DOHH2 (cell line): Measurements from ENCODE around the gene CTSF.

ENCODE experiments used
- H3F3A ChIP-seq: fragments of 200-600 bp; sonication (generic), shearing (Covaris generic); 2 replicates; pipeline ENCODE4 v1.6.0; 2016; ENCODE audit warnings: antibody characterized with exemption, mild to moderate bottlenecking; ENCODE audit not compliant: control insufficient read depth, insufficient read depth
- H3K27ac ChIP-seq: fragments of 200-600 bp; sonication (generic); 2 replicates; pipeline ENCODE4 v1.5.1; 2014; ENCODE audit warnings: low read depth, mild to moderate bottlenecking, low read length, moderate library complexity
- H3K27me3 ChIP-seq: fragments of 200-600 bp; sonication (generic); 2 replicates; pipeline ENCODE4 v1.6.1; 2014; ENCODE audit warnings: mild to moderate bottlenecking, low read length, mixed read lengths; ENCODE audit not compliant: control insufficient read depth
- H3K36me3 ChIP-seq: fragments of 200-600 bp; sonication (generic); 2 replicates; pipeline ENCODE4 v1.6.1; 2014; ENCODE audit warnings: mild to moderate bottlenecking, low read length, moderate library complexity, mixed read lengths; ENCODE audit not compliant: control insufficient read depth
- H3K4me1 ChIP-seq: fragments of 200-600 bp; sonication (generic); 2 replicates; pipeline ENCODE4 v1.6.1; 2014; ENCODE audit warnings: mild to moderate bottlenecking, low read length, mixed read lengths; ENCODE audit not compliant: control insufficient read depth
- H3K4me2 ChIP-seq: fragments of 200-600 bp; sonication (generic); 2 replicates; pipeline ENCODE4 v1.6.0; 2014; ENCODE audit warnings: mild to moderate bottlenecking, low read length, moderate library complexity
- H3K4me3 ChIP-seq: fragments of 200-600 bp; sonication (generic); 2 replicates; pipeline ENCODE4 v1.5.1; 2014; ENCODE audit warnings: mild to moderate bottlenecking, low read length, mixed read lengths
- H3K79me2 ChIP-seq: fragments of 200-600 bp; sonication (generic); 2 replicates; pipeline ENCODE4 v1.6.1; 2014; ENCODE audit warnings: mild to moderate bottlenecking, low read length, mixed read lengths; ENCODE audit not compliant: control insufficient read depth
- H3K9me2 ChIP-seq: fragments of 200-600 bp; sonication (generic); replicated peaks from 2 replicates; pipeline ENCODE4 v1.6.1; 2014; ENCODE audit warnings: mild to moderate bottlenecking, low read length, mixed read lengths; ENCODE audit not compliant: control insufficient read depth
- H3K9me3 ChIP-seq: fragments of 200-600 bp; sonication (generic); 2 replicates; pipeline ENCODE4 v1.6.1; 2014; ENCODE audit warnings: antibody characterized with exemption, low read length, mixed read lengths; ENCODE audit not compliant: control insufficient read depth, insufficient read depth
- H4K20me1 ChIP-seq: fragments of 200-600 bp; sonication (generic); 2 replicates; pipeline ENCODE4 v1.6.0; 2014; ENCODE audit warnings: low read depth, mild to moderate bottlenecking, antibody characterized with exemption, low read length, moderate library complexity; ENCODE audit not compliant: control insufficient read depth, insufficient read depth
- CTCF ChIP-seq: fragments of 200-600 bp; sonication (generic); IDR thresholded peaks from one replicate; pipeline ENCODE4 v1.5.1; 2014; ENCODE audit warnings: antibody characterized with exemption, mild to moderate bottlenecking, low read depth, low read length; ENCODE audit not compliant: poor library complexity, severe bottlenecking
- EZH2phosphoT487 ChIP-seq: fragments of 200-600 bp; sonication (generic); IDR thresholded peaks from 2 replicates; pipeline ENCODE4 v1.6.1; 2017; ENCODE audit warnings: borderline replicate concordance, mild to moderate bottlenecking, antibody characterized with exemption, low read length, moderate library complexity, mixed read lengths

Gene CTSF

DNA sequence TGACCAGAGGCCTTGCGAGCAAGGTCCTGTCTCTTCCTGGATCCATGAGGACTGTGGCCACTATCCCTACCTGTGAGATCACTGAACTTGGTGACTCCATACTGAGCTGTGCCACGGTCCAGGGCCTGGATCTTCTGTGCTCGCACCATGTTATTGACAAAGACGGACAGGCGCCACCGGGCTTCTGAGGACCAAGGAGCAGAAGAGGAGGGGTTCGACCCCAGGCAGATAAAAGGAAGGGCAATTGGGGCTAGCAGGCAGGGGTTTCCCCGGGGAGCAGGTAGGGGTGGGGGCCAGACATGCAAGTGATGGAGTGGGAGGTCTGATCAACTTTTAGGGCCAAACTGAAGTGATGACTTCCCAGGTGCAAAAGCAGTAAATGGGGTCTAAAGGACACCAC is 2.2 kb downstream of the CTSF start:
- Histone ChIP-seq H3K27me3 (peaks cover 34% of the 10 kb centered on the region), H3K9me2 (no peaks in the 10 kb centered on the region), H4K20me1 (no peaks in the 10 kb centered on the region), H3F3A (no peaks in the 10 kb centered on the region), H3K4me1 (peaks cover 11% of the 10 kb centered on the region), H3K27ac (no peak overlapping the region), H3K9me3 (no peaks in the 10 kb centered on the region), H3K79me2 (no peaks in the 10 kb centered on the region), H3K4me3 (no peak overlapping the region), H3K36me3 (no peaks in the 10 kb centered on the region), H3K4me2 (no peak overlapping the region)
- TF ChIP-seq EZH2phosphoT487 (no peak), CTCF (no peak)

- Histone ChIP-seq H3K4me2 (no peak overlapping the region), H3K79me2 (no peaks in the 10 kb centered on the region), H3K9me3 (no peaks in the 10 kb centered on the region), H3K36me3 (no peaks in the 10 kb centered on the region), H3K4me3 (no peak overlapping the region), H4K20me1 (no peaks in the 10 kb centered on the region), H3K27ac (no peak overlapping the region), H3F3A (no peaks in the 10 kb centered on the region), H3K27me3 (peaks cover 28% of the 10 kb centered on the region), H3K4me1 (peaks cover 11% of the 10 kb centered on the region), H3K9me2 (no peaks in the 10 kb centered on the region)
- no peak for TF ChIP-seq CTCF
- TF ChIP-seq EZH2phosphoT487 = no peak
Measured at GRCh38 chr11:66564984-66565383, 3.4 kb downstream of the CTSF start.

GRCh38 chr11:66564538-66564937 is 3.9 kb downstream of the CTSF start:
- H3K4me3 ChIP-seq = no peak overlapping the region
- no peaks in the 10 kb centered on the region for H3K36me3 ChIP-seq
- no peaks in the 10 kb centered on the region for H3F3A ChIP-seq
- no peak overlapping the region for H3K4me2 ChIP-seq
- no peaks in the 10 kb centered on the region for H3K79me2 ChIP-seq
- TF ChIP-seq EZH2phosphoT487 = no peak
- TF ChIP-seq CTCF = no peak
- H3K4me1 ChIP-seq = peaks cover 11% of the 10 kb centered on the region
- no peak overlapping the region for H3K27ac ChIP-seq
- H3K9me2 ChIP-seq = no peaks in the 10 kb centered on the region
- no peaks in the 10 kb centered on the region for H3K9me3 ChIP-seq
- H3K27me3 ChIP-seq = peaks cover 28% of the 10 kb centered on the region
- no peaks in the 10 kb centered on the region for H4K20me1 ChIP-seq

- Histone ChIP-seq H4K20me1 (no peaks in the 10 kb centered on the region), H3K9me3 (no peaks in the 10 kb centered on the region), H3K4me3 (no peak overlapping the region), H3K9me2 (no peaks in the 10 kb centered on the region), H3K36me3 (no peaks in the 10 kb centered on the region), H3K79me2 (no peaks in the 10 kb centered on the region), H3K27me3 (peaks cover 24% of the 10 kb centered on the region), H3K4me1 (peaks cover 11% of the 10 kb centered on the region), H3F3A (no peaks in the 10 kb centered on the region), H3K27ac (no peak overlapping the region), H3K4me2 (no peak overlapping the region)
- no peak for TF ChIP-seq CTCF
Measured at GRCh38 chr11:66563832-66564231, 4.6 kb downstream of the CTSF start.
